GM23248 (cell line): ENCODE data around the gene IL1RAPL2.

Source experiments
- EZH2 ChIP-seq: fragments of 200-600 bp; sonication (generic); IDR thresholded peaks from 2 replicates; pipeline ENCODE4 v1.6.1; 2018; ENCODE audit warnings: antibody characterized with exemption, mild to moderate bottlenecking; ENCODE audit not compliant: insufficient read depth, poor library complexity, severe bottlenecking
- EZH2phosphoT487 ChIP-seq: fragments of 200-600 bp; sonication (generic); IDR thresholded peaks from 2 replicates; pipeline ENCODE4 v1.6.1; 2018; ENCODE audit warnings: antibody characterized with exemption, moderate library complexity, mild to moderate bottlenecking, low read depth; ENCODE audit not compliant: insufficient read depth

- TF ChIP-seq EZH2phosphoT487 (no peak), EZH2 (no peak)
These were observed 949.6 kb downstream of the IL1RAPL2 start for GRCh38 chrX:105515561-105515960.
